ENCODE measurements around the gene ATP1A1. TPM values are rescaled to one million over a fixed set of nuclear protein-coding genes. Genes with fewer than 3 reads are reported as not detected.

Gene ATP1A1
- total and polyA plus RNA-seq, 9 of the 15 experiments (the other 6 are each of a cell fraction or from before 2014, with no cell fraction given): 99.3 to 513 (median 234) TPM

DNA sequence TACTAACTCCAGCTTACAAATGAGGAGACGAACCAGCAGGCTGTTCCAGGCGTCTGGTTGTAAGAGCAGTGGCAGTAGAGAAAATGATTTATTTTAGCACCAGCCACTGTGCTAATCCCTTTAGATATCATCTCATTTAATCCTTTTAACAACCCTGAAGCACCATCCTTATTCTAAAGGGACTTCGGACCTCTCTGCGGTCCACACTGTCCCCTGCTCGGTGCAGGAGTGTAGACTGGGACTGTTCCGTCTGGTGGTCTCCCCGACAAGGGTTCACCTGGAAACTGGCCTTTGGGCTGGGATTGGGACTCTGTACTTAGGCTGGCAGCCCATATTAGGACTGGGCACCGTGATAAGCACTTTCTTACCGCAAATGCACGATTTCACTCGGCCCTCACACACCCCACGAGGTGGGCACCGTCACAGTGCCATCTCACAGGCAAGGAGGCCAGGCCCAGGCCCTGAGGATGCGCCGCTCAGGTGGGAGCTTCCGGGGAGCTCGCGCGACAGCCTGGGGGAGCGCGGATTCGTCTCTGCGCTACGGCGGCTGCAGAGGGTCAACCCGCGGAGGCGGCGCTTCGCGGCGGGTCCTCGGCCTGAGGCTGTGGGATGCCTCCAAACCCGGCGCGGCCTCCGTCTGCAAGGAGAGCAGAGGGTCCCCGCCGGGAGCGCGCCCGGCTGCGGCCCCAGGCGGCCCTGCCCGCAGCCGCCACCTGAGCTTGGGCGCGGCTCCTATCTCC is 45.2 kb downstream of the ATP1A1 start (continued):
- TF ChIP-seq SP1 (CRISPR knock-in tag; IDR thresholded peaks at IDR 0.05): no peak
- TF ChIP-seq NELFE (IDR thresholded peaks at IDR 0.05; ENCODE audit: insufficient read depth, insufficient read length): no peak
- no peak for TF ChIP-seq ZNF830 (CRISPR knock-in tag; IDR thresholded peaks at IDR 0.05)
- TF ChIP-seq, protein P1, sequence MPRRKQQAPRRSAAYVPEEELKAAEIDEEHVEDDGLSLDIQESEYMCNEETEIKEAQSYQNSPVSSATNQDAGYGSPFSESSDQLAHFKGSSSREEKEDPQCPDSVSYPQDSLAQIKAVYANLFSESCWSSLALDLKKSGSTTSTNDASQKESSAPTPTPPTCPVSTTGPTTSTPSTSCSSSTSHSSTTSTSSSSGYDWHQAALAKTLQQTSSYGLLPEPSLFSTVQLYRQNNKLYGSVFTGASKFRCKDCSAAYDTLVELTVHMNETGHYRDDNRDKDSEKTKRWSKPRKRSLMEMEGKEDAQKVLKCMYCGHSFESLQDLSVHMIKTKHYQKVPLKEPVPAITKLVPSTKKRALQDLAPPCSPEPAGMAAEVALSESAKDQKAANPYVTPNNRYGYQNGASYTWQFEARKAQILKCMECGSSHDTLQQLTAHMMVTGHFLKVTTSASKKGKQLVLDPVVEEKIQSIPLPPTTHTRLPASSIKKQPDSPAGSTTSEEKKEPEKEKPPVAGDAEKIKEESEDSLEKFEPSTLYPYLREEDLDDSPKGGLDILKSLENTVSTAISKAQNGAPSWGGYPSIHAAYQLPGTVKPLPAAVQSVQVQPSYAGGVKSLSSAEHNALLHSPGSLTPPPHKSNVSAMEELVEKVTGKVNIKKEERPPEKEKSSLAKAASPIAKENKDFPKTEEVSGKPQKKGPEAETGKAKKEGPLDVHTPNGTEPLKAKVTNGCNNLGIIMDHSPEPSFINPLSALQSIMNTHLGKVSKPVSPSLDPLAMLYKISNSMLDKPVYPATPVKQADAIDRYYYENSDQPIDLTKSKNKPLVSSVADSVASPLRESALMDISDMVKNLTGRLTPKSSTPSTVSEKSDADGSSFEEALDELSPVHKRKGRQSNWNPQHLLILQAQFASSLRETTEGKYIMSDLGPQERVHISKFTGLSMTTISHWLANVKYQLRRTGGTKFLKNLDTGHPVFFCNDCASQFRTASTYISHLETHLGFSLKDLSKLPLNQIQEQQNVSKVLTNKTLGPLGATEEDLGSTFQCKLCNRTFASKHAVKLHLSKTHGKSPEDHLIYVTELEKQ (CRISPR knock-in tag; IDR thresholded peaks at IDR 0.05): no peak
- no peak for TF ChIP-seq GABPB2 (CRISPR knock-in tag; conservative IDR thresholded peaks at IDR 0.05)
- TF ChIP-seq, protein P2, sequence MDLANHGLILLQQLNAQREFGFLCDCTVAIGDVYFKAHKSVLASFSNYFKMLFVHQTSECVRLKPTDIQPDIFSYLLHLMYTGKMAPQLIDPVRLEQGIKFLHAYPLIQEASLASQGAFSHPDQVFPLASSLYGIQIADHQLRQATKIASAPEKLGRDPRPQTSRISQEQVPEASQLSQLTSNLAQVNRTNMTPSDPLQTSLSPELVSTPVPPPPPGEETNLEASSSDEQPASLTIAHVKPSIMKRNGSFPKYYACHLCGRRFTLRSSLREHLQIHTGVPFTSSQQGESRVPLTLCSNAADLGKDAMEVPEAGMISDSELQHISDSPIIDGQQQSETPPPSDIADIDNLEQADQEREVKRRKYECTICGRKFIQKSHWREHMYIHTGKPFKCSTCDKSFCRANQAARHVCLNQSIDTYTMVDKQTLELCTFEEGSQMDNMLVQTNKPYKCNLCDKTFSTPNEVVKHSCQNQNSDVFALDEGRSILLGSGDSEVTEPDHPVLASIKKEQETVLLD (IDR thresholded peaks at IDR 0.05): no peak
- TF ChIP-seq, protein P3, sequence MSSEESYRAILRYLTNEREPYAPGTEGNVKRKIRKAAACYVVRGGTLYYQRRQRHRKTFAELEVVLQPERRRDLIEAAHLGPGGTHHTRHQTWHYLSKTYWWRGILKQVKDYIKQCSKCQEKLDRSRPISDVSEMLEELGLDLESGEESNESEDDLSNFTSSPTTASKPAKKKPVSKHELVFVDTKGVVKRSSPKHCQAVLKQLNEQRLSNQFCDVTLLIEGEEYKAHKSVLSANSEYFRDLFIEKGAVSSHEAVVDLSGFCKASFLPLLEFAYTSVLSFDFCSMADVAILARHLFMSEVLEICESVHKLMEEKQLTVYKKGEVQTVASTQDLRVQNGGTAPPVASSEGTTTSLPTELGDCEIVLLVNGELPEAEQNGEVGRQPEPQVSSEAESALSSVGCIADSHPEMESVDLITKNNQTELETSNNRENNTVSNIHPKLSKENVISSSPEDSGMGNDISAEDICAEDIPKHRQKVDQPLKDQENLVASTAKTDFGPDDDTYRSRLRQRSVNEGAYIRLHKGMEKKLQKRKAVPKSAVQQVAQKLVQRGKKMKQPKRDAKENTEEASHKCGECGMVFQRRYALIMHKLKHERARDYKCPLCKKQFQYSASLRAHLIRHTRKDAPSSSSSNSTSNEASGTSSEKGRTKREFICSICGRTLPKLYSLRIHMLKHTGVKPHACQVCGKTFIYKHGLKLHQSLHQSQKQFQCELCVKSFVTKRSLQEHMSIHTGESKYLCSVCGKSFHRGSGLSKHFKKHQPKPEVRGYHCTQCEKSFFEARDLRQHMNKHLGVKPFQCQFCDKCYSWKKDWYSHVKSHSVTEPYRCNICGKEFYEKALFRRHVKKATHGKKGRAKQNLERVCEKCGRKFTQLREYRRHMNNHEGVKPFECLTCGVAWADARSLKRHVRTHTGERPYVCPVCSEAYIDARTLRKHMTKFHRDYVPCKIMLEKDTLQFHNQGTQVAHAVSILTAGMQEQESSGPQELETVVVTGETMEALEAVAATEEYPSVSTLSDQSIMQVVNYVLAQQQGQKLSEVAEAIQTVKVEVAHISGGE (CRISPR knock-in tag; IDR thresholded peaks at IDR 0.05): no peak
- TF ChIP-seq KHSRP (IDR thresholded peaks at IDR 0.05): no peak
- TF ChIP-seq, protein P4, sequence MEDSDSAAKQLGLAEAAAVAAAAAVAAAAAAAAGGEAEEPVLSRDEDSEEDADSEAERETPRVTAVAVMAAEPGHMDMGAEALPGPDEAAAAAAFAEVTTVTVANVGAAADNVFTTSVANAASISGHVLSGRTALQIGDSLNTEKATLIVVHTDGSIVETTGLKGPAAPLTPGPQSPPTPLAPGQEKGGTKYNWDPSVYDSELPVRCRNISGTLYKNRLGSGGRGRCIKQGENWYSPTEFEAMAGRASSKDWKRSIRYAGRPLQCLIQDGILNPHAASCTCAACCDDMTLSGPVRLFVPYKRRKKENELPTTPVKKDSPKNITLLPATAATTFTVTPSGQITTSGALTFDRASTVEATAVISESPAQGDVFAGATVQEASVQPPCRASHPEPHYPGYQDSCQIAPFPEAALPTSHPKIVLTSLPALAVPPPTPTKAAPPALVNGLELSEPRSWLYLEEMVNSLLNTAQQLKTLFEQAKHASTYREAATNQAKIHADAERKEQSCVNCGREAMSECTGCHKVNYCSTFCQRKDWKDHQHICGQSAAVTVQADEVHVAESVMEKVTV (CRISPR knock-in tag; IDR thresholded peaks at IDR 0.05): no peak
- TF ChIP-seq EGR1 (conservative IDR thresholded peaks at IDR 0.05): peak; percentile 26; the same call in 1 of the 2 replicates
- TF ChIP-seq IFI16 (CRISPR knock-in tag; IDR thresholded peaks at IDR 0.05): no peak
- no peak for TF ChIP-seq ZNF644 (tag; IDR thresholded peaks at IDR 0.05; ENCODE audit: low read depth)
- TF ChIP-seq, protein P5, sequence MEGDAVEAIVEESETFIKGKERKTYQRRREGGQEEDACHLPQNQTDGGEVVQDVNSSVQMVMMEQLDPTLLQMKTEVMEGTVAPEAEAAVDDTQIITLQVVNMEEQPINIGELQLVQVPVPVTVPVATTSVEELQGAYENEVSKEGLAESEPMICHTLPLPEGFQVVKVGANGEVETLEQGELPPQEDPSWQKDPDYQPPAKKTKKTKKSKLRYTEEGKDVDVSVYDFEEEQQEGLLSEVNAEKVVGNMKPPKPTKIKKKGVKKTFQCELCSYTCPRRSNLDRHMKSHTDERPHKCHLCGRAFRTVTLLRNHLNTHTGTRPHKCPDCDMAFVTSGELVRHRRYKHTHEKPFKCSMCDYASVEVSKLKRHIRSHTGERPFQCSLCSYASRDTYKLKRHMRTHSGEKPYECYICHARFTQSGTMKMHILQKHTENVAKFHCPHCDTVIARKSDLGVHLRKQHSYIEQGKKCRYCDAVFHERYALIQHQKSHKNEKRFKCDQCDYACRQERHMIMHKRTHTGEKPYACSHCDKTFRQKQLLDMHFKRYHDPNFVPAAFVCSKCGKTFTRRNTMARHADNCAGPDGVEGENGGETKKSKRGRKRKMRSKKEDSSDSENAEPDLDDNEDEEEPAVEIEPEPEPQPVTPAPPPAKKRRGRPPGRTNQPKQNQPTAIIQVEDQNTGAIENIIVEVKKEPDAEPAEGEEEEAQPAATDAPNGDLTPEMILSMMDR (IDR thresholded peaks at IDR 0.05 in 2 of 3, conservative IDR thresholded peaks at IDR 0.05 in 1 of 3; ENCODE audit: insufficient read depth in 2 of 3, low read depth in 1 of 3, low read length in 3 of 3): no peak
- no peak for TF ChIP-seq SNRNP70 (optimal IDR thresholded peaks at IDR 0.05; ENCODE audit: low read depth, low read length)
- TF ChIP-seq ETV5 (CRISPR knock-in tag; IDR thresholded peaks at IDR 0.05; ENCODE audit: low read depth): no peak
